PC-9 (cell line): ENCODE measurements around the gene MSANTD7.

Experiments used
- EZH2 ChIP-seq: fragments of 200-600 bp; sonication (generic); IDR thresholded peaks from 2 replicates; pipeline ENCODE4 v1.8.0; 2017; ENCODE audit warnings: antibody characterized with exemption, low read depth
- TF ChIP-seq, protein P1 (sequence below): fragments of 200-600 bp; sonication (generic); conservative IDR thresholded peaks from 2 replicates; pipeline ENCODE4 v1.6.1; 2017; ENCODE audit warnings: mixed run types, antibody characterized with exemption, mild to moderate bottlenecking, moderate library complexity

GRCh38 chr10:14806318-14806717, 31.8 kb upstream of the MSANTD7 start:
- TF ChIP-seq, protein P1, sequence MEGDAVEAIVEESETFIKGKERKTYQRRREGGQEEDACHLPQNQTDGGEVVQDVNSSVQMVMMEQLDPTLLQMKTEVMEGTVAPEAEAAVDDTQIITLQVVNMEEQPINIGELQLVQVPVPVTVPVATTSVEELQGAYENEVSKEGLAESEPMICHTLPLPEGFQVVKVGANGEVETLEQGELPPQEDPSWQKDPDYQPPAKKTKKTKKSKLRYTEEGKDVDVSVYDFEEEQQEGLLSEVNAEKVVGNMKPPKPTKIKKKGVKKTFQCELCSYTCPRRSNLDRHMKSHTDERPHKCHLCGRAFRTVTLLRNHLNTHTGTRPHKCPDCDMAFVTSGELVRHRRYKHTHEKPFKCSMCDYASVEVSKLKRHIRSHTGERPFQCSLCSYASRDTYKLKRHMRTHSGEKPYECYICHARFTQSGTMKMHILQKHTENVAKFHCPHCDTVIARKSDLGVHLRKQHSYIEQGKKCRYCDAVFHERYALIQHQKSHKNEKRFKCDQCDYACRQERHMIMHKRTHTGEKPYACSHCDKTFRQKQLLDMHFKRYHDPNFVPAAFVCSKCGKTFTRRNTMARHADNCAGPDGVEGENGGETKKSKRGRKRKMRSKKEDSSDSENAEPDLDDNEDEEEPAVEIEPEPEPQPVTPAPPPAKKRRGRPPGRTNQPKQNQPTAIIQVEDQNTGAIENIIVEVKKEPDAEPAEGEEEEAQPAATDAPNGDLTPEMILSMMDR = no peak
- no peak for TF ChIP-seq EZH2
